HG03575 (cell line): ENCODE measurements around the gene PCDHGC5.

Experiments used
- ATAC-seq: cut with Tn5 transposase; IDR thresholded peaks from one replicate; pipeline ENCODE4 v1.9.1; 2021; ENCODE audit not compliant: unreplicated experiment, insufficient number of reproducible peaks, low FRiP score; ENCODE audit errors: extremely low read depth

PCDHGC5 gene

GRCh38 chr5:141489841-141490240, 960 bp downstream of the PCDHGC5 start:
- ATAC-seq: no peak

- no peak for ATAC-seq
Measured at GRCh38 chr5:141490271-141490670, 1.4 kb downstream of the PCDHGC5 start.

- no peak for ATAC-seq
Measured at GRCh38 chr5:141490771-141491170, 1.9 kb downstream of the PCDHGC5 start.

- no peak for ATAC-seq
Measured at GRCh38 chr5:141491323-141492167, 2.7 kb downstream of the PCDHGC5 start.

- no peak for ATAC-seq
Measured at GRCh38 chr5:141492168-141492885, 3.4 kb downstream of the PCDHGC5 start.

GRCh38 chr5:141493500-141494422, 4.9 kb downstream of the PCDHGC5 start:
- ATAC-seq: no peak

- ATAC-seq: no peak
Measured at GRCh38 chr5:141494761-141495452, 6.0 kb downstream of the PCDHGC5 start.

GRCh38 chr5:141495453-141495811, 6.6 kb downstream of the PCDHGC5 start:
- no peak for ATAC-seq

- ATAC-seq: no peak
Measured at GRCh38 chr5:141496038-141496437, 7.2 kb downstream of the PCDHGC5 start.

- ATAC-seq: no peak
Measured at GRCh38 chr5:141501761-141502160, 12.9 kb downstream of the PCDHGC5 start.

GRCh38 chr5:141503681-141504080, 14.8 kb downstream of the PCDHGC5 start:
- ATAC-seq: no peak

- ATAC-seq: no peak
Measured at GRCh38 chr5:141504216-141504615, 15.3 kb downstream of the PCDHGC5 start.

- no peak for ATAC-seq
Measured at GRCh38 chr5:141506381-141507155, 17.7 kb downstream of the PCDHGC5 start.

GRCh38 chr5:141507387-141508091, 18.7 kb downstream of the PCDHGC5 start:
- ATAC-seq: peak; percentile 29

GRCh38 chr5:141508440-141508797, 19.5 kb downstream of the PCDHGC5 start:
- ATAC-seq: no peak

GRCh38 chr5:141508798-141509611, 20.1 kb downstream of the PCDHGC5 start:
- no peak for ATAC-seq

- no peak for ATAC-seq
Measured at GRCh38 chr5:141510160-141510559, 21.3 kb downstream of the PCDHGC5 start.
